ENCODE results near the gene GPR143. TPM values are rescaled to one million over a fixed set of nuclear protein-coding genes. Genes with fewer than 3 reads are reported as not detected.
A peak's percentile ranks its signal among the peaks of the same experiment; 100 is the strongest.

GPR143 gene
- total RNA-seq, 1 donor from 2014 or later: not detected

DNA sequence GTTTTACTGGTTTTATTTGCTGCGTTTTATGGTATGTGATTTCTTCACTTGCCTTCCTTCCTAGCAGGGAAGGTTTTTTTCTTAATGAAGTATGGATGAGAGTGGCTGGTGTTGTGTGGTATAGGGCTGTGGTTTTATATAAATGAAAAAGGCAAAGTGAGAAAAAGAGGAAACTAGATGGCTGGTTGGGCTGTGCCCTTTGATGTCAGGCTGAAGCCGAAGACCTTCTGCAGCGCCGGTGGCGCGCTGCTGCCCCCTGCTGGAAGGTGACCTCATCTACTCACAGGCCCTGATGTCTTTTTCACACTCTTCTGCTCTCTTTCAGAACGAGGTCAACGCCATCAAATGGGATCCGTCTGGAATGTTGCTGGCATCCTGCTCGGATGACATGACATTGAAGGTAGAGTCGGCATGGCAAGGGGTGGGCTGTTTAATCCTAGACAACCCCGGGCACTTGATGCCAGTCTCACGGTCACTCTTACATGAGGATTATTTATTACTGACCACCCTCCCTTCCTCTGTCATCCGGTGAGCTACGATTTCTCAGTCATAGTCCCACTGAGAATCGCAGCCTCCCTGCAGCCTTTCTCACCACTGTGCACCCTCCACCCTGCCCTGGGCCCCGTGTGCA, 56.6 kb downstream of the GPR143 start:
- Histone ChIP-seq H3K36me3 (peaks cover 0 to 21% of the 10 kb centered on the region in 2 donors), H3K27ac (no peak overlapping the region), H3K27me3 (no peaks in the 10 kb centered on the region), H3K9me3 (no peaks in the 10 kb centered on the region), H3K4me1 (no peaks in the 10 kb centered on the region), H3K4me3 (no peak overlapping the region)
- TF ChIP-seq, protein P1, sequence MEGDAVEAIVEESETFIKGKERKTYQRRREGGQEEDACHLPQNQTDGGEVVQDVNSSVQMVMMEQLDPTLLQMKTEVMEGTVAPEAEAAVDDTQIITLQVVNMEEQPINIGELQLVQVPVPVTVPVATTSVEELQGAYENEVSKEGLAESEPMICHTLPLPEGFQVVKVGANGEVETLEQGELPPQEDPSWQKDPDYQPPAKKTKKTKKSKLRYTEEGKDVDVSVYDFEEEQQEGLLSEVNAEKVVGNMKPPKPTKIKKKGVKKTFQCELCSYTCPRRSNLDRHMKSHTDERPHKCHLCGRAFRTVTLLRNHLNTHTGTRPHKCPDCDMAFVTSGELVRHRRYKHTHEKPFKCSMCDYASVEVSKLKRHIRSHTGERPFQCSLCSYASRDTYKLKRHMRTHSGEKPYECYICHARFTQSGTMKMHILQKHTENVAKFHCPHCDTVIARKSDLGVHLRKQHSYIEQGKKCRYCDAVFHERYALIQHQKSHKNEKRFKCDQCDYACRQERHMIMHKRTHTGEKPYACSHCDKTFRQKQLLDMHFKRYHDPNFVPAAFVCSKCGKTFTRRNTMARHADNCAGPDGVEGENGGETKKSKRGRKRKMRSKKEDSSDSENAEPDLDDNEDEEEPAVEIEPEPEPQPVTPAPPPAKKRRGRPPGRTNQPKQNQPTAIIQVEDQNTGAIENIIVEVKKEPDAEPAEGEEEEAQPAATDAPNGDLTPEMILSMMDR (IDR thresholded peaks at IDR 0.05): peak; percentile 61 to 64 (median 62)
- TF ChIP-seq POLR2A (IDR thresholded peaks at IDR 0.05): no peak
- intact Hi-C loops (cut with DNase I): no loop called here
- no peak for DNase-seq (ENCODE audit: extremely low spot score in 2 of 2)

DNA sequence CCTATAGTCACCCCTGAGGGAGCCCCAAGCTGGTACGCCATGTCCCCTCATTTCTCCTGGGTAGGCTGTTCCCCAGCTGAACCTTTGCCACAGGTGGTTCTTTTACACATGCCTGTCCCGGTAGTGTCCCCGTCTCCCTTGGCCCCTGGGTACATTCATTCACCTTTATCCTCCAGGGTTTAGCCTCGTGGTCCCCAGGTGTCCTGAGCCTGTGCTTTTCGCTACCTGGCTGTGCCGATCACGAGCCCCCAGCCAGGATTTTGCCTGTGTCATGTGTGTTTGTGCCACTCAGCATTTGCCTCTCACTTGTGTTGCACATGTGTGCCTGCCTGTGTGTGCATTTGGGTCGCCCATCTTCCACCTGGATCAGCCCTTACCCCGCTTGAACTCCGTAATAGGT, 57.6 kb downstream of the GPR143 start:
- intact Hi-C loops (cut with DNase I): no loop called here
- no peaks in the 10 kb centered on the region for H3K27me3 ChIP-seq
- H3K36me3 ChIP-seq: peaks cover 0 to 21% of the 10 kb centered on the region in 2 donors
- no peak overlapping the region for H3K4me3 ChIP-seq
- no peak overlapping the region for H3K27ac ChIP-seq
- H3K4me1 ChIP-seq: no peaks in the 10 kb centered on the region
- TF ChIP-seq, protein P1 (IDR thresholded peaks at IDR 0.05): no peak
- no peak for TF ChIP-seq POLR2A (IDR thresholded peaks at IDR 0.05)
- no peak for TF ChIP-seq POLR2AphosphoS5 (IDR thresholded peaks at IDR 0.05; ENCODE audit: insufficient read depth in 1 of 2, low read depth in 1 of 2)
- no peak for DNase-seq (ENCODE audit: extremely low spot score in 2 of 2)
- no peaks in the 10 kb centered on the region for H3K9me3 ChIP-seq

DNA sequence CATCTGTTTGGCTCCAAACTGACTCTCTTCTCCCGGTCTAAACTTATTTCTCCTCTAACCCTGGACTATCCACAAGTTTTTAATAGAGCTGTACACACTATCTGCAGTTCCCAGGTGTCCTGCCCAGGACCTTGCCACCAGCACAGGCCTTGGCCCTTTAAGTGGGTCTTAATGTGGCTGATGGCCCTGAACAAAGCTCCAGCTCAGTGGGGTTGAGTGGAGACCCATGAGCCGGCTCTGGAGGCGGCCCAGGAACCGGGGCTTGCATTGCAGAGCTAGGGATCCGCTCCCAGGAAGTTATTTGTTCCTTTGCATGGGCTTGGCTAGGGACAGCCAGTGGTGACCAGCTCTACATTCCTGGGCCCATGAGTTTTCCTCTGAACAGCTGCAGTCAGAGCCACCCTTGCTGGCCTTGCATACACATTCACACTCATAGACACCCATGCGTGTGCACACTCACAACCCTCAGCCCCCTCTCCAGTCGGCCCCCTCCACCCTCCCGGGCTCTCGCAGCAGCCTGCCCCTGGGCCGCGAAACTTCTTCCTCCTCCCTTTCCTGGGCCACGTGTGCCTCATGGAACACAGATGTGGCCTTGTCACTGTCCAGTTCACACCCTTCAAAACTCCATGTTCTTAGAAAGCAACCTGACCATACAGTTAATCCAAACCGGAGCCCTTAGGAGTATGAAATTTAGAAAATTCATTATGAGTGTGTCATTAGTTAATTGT, 58.2 kb downstream of the GPR143 start:
- no peaks in the 10 kb centered on the region for H3K27me3 ChIP-seq
- no peak overlapping the region for H3K27ac ChIP-seq
- TF ChIP-seq, protein P1 (IDR thresholded peaks at IDR 0.05): no peak
- no peak for TF ChIP-seq POLR2AphosphoS5 (IDR thresholded peaks at IDR 0.05; ENCODE audit: insufficient read depth in 1 of 2, low read depth in 1 of 2)
- H3K36me3 ChIP-seq: peaks cover 0 to 21% of the 10 kb centered on the region in 2 donors
- H3K4me1 ChIP-seq: no peaks in the 10 kb centered on the region
- no peak for DNase-seq (ENCODE audit: extremely low spot score in 2 of 2)
- no peaks in the 10 kb centered on the region for H3K9me3 ChIP-seq
- intact Hi-C loops (cut with DNase I): no loop called here
- no peak overlapping the region for H3K4me3 ChIP-seq

DNA sequence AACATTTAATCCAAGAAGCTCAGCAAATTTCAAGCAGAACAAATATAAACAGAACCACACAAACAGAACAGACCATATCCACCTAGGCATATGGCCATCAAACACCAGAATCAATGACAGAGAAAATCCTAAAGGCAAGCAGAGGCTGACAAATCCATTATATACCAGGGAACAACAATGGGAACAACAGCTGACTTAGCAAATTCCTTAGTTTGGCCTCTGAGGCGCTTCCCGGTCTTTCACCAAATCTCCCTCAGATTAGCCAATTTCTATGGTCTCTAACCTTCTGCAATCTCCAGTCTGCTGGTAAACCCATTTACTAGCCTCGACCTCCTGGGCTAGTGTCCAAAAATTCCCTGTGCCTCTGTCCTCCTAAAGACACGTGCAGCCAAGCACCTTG, 59.2 kb downstream of the GPR143 start:
- H3K9me3 ChIP-seq: no peaks in the 10 kb centered on the region
- TF ChIP-seq, protein P1 (IDR thresholded peaks at IDR 0.05): no peak
- TF ChIP-seq POLR2AphosphoS5 (IDR thresholded peaks at IDR 0.05; ENCODE audit: insufficient read depth in 1 of 2, low read depth in 1 of 2) (no peak), POLR2A (IDR thresholded peaks at IDR 0.05) (no peak)
- intact Hi-C loops (cut with DNase I): no loop called here

DNA sequence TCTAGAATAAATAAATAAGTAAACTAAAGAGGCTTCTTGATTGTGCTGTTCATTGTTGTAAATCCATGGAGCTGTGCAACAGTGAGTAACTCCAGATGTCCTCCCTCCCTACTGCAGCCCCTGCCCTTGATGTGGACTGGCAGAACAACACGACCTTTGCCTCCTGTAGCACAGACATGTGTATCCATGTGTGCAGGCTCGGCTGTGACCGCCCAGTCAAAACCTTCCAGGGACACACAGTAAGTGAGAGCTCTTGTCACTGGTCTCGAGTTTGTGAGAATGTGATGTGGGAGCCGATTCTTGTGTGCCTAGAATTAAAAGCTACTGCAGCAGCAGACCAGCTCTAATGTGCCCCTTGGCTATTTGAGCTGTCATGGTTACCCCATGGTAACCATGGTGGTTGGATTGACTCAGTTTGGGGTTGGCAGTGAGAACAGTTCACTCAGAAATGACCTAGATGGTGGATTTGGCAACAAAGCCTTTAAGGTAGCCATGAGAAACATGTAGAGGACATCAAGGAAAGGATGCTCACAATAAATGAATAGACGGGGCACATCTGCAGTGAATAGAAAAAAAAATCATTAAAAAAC, 60.7 kb downstream of the GPR143 start:
- Histone ChIP-seq H3K4me3 (no peak overlapping the region), H3K27ac (no peak overlapping the region), H3K9me3 (no peaks in the 10 kb centered on the region), H3K36me3 (peaks cover 0 to 8% of the 10 kb centered on the region in 2 donors), H3K4me1 (no peaks in the 10 kb centered on the region), H3K27me3 (no peaks in the 10 kb centered on the region)
- intact Hi-C loops (cut with DNase I): no loop called here
- no peak for DNase-seq (ENCODE audit: extremely low spot score in 2 of 2)
- TF ChIP-seq POLR2AphosphoS5 (IDR thresholded peaks at IDR 0.05; ENCODE audit: insufficient read depth in 1 of 2, low read depth in 1 of 2) (no peak), POLR2A (IDR thresholded peaks at IDR 0.05) (no peak)
- TF ChIP-seq, protein P1 (IDR thresholded peaks at IDR 0.05): no peak

More for the DNA sequence above, 59.2 kb downstream of the GPR143 start:
- Histone ChIP-seq H3K4me1 (no peaks in the 10 kb centered on the region), H3K27ac (no peak overlapping the region), H3K4me3 (no peak overlapping the region), H3K27me3 (no peaks in the 10 kb centered on the region), H3K36me3 (peaks cover 0 to 14% of the 10 kb centered on the region in 2 donors)
- DNase-seq (ENCODE audit: extremely low spot score in 2 of 2): no peak
